ENCODE data around the gene TRIM37.

Gene TRIM37

DNA sequence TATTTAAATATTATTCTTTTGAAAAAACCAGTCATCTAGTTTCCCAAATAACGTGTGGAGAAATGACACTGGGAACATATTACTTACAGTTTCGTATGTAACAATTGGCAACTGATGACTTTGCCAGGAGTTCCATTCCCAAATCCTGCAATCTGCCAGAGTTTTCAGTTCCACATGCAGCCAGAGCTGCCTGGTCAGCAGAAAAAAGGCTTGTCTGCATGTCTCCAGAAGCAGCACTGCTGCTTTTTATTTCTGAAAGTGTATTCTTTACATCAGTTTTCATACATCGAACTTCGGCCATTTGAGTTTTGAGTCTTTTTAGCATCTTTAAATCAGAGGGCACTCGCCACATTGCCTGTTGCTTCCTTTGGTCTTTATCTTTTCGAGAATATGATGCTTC, 78.4 kb downstream of the TRIM37 start:
- no peak for DNase-seq (ENCODE audit: low read depth)

DNA sequence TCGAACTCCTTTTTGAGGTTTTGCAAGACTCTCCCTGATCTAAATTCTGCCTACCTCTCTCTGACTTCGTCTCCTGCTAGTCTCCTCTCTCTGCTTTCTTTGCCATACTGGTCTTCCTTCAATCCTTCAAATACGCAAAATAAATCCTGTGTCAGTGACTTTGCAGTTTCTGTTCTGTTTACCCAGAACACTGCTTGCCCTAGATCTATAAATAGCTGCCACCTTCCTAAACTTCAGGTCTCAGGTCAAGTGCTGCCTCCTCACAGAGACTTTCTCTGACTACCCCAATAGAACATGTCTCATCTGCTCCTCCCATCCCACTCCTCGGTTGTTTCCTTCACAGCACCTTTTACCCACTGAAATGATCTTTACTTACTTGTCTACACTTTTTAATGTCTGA, 78.9 kb downstream of the TRIM37 start:
- no peak for DNase-seq (ENCODE audit: low read depth)

DNA sequence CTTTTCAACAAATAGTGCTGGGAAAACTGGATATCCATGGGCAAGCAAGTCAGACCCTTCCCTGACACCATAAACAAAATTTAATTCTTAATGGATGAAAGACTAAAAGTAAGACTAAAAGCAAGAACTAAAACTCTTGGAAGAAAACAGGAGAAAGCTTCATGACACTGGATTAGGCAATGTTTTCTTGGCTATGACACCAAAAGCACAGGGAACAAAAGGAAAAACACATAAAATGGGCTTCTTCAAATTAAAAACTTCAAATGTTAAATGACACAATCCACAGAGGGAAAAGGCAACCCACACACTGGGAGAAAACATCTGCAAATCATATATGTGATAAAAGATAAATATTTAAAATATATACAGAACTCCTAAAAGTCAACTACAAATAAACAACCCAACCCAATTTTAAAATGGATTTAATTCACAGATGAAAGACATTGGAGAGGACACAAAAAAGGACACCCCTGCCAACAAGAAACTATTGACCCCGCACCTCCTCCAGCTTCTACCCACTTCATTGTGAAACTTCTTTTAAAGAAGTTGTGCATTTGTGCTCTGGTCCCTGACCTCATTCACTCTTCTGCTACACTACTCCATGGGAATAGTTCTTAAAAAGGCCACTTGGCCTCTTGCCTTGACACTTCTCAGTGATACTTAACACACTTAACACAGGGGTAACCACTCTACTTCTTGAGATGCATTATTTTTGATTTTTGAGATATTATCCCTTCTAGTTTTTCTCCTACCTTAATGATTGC, 80.3 kb downstream of the TRIM37 start:
- DNase-seq (ENCODE audit: low read depth): no peak

DNA sequence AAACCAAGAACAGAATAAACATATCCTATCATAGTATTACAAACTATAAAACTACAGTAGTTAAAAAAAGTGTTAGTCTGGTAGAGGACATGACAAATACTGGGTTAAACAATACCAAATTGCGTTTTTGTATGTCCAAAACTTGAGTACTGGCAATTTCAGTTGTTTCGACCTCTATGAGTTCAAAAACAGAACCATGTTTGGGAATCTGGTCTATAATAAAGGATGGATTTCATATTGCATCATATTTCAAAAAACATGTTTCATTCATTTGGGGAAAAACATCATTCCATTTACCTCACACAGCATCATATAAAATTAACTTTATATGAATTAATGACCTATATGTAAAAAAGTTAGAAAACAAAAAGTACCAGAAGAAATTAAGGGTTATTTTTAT, 81.8 kb downstream of the TRIM37 start:
- no peak for DNase-seq (ENCODE audit: low read depth)

DNA sequence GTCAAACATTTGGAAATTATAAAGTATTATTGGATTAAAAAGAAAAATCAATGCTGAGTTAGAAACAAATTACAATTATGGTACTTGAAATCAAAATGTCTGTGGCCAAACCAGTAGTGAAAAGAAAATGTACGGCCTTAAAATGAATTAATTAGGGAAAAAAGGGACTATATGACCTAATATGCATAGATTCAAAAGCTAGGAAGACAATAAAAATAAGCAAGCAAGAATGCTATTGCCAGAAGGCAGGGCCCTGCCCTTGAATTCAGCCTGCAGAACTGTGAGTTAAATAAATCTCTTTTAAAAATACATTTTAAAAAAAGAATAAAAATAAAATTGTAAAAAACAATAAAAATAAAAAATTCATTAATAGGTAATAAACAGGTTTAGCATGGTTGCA, 88.7 kb downstream of the TRIM37 start:
- DNase-seq (ENCODE audit: low read depth): no peak

DNA sequence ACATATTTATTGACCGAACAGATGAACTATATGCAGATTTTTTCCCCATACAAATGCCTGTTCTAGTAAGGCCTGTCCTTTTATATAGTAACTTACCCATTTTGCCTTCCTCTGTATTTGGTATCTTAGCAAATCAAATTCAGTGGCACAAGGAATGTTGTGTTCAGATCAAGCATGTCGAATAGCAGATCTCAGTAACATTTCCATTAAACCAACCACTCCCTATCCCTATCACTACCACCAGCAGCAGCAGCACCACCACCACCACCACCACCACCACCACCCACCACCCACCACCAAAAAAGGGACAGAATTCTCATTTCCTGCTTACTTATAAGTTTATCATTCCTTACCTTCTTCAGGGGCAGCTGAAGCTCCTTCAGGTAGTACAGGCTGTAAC, 94.7 kb downstream of the TRIM37 start:
- DNase-seq (ENCODE audit: low read depth): no peak

DNA sequence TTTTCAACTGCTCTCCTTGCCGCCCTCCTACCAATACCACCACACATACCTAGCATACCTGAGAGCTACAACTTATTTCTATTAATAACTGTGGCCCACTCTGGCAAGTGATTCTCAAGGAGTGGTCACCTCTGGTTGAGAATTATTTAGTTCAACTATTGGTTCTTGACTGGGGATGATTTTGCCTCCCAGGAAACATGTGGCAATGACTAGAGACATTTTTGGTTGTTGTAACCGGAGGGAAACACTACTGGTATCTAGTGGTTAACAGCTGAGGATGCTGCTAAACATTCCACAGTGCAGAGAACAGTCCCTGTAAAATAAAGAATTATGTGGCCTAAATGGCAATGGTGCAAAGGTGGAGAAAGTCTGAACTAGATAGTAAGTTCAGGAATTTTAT, 96.7 kb downstream of the TRIM37 start:
- no peak for DNase-seq (ENCODE audit: low read depth)

DNA sequence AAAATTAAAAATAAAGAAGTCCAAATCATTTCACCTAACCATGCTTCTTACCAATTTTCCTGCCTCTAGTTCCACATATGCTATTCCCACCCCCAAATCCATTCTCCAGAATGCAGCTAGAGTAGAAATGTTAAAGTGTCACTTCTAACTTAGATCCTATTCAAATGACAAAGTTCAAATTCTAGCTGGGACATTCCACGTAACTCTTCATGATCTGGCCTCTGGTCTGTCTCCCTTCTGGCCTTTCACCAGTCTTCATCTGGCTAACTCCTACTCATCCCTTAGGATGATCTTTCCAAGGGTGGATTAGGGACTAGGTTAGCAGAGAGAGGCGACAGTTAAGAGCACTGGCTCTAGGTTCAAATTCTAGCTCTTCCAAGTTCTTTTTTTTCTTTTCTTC, 97.9 kb downstream of the TRIM37 start:
- no peak for DNase-seq (ENCODE audit: low read depth)

DNA sequence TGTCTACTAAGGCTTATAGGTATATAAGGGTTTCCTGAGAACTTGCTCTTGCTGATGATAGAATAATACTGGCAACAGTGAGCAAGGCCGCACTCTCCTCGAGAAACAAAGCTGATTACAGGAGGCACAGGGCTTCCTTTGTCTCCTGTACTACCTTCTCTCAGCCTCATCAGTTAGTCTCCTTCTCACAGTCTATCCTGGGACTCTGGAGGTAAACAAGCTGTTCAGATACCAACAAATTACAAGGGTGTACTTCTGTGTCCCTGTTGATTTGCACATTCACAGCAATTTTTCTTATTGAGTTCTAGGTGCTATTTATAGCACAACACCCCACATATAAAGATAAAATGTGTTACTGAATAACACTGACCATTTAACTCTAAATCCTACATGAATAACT, 98.7 kb downstream of the TRIM37 start:
- DNase-seq (ENCODE audit: low read depth): no peak

DNA sequence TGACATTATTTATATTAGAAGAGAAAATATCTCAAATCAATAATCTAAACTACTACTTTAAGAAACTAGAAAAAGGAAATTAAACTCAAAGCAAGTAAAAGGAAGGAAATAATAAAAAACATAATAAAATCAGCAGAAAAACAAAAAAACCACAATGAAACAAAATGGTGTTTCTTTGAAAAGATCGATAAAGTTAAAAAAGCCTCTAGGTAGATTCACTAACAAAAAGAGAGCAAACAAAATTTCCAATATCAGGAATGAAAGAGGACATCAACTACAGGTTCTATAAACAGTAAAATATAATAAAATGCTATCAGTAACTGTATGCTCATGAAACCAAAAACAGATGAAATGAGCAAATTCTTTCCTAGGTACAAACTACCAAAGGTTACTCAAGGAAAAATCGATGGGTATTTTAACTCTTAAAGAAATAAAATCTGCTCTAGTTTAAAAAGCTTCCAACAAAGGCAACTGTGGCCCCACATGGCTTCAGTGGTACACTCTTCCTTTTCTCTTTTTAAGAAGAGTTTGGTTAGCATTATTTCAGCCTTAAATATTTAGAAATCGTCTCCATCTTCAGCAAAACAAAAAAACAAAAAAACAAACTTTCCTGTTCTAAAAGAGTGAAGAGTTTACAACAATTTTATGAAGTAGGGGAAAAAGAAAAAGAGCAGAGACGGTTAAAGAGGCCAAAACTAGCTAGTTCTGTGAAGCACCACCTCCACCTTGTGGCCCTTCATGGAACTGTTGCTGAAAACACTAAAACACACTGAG, 102.2 kb downstream of the TRIM37 start:
- DNase-seq (ENCODE audit: low read depth): peak; percentile 33

DNA sequence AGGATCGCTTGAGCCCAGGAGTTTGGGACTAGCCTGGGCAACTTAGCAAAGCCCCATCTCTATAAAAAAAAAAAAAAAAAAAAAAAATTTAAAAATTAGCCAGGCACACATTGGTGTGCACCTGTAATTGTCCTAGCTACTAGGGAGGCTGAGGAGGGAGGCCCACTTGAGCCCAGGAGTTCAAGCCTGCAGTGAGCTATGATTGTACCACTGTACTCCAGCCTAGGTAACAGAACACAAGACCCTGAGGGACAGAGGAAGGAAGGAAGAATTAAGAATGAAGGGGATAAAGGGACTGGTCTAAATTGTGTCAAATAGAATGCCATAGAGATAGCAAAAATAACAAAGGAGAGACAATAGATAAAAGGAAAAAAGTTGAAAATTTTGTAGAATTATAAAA, 102.8 kb downstream of the TRIM37 start:
- DNase-seq (ENCODE audit: low read depth): no peak

DNA sequence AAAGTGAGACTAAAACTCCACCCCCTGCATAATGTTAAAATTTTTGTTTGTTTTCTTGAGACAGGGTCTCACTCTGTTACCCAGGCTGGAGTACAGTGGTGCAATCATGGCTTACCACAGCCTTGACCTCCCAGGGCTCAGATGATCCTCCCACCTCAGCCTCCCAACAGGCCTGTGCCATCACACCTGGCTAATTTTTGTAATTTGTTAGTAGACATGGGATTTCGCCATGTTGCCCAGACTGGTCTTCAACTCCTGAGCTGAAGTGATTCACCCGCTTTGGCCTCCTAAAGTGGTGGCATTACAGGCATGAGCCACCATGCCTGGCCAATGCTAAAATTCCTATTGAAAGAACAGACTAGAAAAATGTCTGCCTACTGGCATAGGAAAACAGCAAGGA, 103.8 kb downstream of the TRIM37 start:
- no peak for DNase-seq (ENCODE audit: low read depth)

DNA sequence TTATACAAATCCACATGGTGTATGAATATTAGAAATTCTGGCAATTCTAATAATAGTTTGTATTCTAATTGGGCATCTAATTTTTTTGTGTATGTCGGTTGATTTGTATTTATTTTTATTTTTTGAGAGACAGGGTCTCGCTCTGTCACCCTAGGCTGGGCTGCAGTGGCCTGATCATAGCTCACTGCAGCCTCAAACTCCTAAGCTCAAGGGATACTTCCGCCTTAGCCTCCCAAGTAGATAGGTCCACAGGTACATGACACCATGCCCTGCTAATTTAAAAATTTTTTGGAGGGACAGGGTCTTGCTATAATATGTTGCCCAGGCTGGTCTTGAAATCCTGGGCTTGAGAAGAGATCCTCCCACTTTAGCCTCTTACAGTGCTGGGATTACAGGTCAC, 104.6 kb downstream of the TRIM37 start:
- no peak for DNase-seq (ENCODE audit: low read depth)

DNA sequence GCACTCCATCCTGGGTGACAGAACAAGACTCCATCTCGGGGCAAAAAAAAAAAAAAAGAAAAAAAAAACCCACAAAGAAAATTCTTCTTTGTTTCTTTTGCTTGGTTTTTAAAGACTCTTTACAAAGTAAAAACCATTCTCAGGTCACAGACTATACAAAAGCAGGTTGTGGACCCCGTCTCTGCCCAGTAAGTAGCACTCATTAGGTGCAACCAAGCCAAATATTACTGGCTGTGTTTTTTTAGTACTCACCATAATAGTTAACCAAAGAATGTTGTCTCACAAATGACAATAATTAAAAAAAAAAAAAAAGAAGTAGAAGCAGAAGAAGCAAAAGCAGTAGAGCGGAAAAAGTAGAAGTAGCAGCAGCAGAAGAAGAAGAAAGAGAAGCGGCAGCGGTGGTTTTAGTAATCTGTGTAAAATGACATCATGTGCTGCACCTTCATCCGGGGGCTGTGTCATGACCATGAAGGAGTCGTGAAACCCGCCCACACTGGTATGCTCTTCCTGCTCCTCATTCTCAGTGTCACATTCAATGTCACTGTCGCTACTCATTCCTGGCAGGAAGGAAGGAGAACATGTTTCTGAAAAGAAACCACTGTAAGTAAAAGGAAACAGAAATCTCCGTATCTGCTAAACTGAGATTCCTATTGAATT, 105.4 kb downstream of the TRIM37 start:
- no peak for DNase-seq (ENCODE audit: low read depth)

DNA sequence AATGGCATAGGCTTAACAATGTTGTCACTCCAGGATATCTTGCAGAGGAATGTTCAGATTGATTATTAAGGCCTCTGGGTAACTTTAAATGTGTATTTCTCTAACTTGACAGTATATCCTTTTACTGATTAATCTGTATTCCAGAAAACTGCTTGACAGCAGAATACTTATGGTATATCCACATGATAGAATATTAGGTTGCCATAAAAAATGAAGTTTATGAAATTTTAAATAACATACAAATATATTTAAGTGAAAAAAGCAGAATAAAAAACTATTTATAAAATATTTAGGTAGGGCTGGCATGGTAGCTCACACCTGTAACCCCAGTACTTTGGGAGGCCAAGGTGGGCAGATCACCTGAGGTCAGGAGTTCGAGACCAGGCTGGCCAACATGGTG, 106.7 kb downstream of the TRIM37 start:
- no peak for DNase-seq (ENCODE audit: low read depth)

DNA sequence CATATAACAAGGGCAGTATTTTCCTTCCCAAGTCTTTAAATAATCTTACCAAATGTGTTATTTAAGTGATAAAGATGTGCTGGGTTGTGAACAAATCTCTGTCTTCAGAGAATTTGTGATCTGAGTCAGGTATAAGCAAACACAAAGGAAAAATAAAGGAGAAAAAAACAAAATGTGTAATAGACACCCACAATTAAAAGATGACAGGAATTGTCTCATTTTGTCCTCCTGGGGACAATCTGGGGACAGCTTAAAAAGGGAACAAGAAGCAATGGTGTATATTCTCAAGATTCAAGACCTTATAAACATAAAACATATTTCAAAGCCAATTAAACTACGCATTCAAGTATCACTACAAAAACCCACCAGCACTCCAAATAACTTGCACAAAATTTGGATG, 107.2 kb downstream of the TRIM37 start:
- no peak for DNase-seq (ENCODE audit: low read depth)

DNA sequence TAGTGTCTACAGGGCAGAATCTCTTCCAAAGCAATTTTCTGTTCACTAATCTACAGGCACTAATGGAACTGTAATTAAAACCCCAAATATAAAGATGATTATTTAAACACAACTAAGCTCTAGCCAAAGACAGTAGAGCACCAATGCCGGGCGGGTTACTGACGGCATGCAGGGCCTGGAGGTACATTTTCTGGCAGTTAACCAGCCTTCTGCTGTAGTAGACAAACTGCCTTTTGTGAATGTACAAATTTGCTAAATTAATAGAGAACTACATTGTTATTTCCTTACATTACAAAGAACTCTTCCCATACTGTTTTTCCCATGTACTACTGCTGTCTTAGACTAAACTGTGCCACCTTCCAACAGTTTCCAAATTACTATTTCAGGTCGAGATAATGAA, 107.8 kb downstream of the TRIM37 start:
- DNase-seq (ENCODE audit: low read depth): no peak

DNA sequence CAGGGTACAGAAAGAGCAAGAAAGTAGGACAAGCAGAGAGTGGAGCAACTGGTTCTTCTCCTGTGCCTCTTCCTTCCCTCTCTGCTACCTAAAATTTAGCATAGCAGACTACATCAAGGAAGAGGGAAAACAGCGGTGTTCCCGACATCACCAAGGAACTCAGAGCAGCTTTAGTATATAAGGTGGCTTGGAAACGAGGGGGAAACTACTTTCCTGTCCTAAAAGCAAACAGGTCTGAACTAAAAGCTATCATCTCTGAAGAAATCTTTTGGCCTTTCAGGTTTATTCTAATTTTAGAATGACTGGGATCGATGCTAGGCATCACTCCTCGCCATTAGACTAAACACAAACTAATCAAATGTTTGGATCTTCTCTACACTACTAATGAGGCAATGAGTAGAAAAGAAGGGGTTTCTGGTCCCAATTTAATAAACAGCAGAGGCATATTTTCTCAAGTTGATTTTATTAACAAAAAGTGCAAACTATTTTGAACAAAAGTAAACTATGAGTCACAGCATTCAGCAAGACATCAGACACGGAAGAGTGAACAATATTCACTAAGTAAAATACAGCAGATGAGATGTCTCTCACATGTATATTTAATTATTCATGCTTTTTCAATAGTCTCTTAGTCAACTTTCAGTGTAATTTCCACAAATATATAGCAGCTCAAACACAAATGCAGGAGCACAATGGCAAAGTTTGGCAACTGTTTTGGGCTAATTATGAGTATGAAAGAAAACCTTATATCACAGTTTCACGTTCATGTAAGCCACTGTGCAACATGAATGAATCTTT, 108.7 kb downstream of the TRIM37 start:
- DNase-seq (ENCODE audit: low read depth): no peak

DNA sequence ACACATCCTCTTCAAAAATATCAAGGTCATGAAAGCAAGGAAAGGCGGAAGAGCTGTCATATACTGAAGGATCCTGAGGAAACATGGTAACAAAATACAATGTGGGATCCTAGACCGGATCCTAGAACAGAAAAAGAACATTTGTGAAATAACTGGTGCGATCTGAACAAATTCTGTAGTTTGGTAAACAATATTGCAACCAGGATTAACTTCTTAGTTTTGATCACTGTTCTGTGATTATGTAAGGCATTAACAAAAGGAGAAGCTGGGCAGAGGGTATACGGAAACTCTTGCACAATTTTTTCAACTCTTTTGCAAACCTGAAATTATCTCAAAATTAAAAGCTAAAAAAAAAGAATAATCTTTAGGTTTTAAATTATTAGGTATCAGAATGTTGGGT, 109.7 kb downstream of the TRIM37 start:
- DNase-seq (ENCODE audit: low read depth): no peak

DNA sequence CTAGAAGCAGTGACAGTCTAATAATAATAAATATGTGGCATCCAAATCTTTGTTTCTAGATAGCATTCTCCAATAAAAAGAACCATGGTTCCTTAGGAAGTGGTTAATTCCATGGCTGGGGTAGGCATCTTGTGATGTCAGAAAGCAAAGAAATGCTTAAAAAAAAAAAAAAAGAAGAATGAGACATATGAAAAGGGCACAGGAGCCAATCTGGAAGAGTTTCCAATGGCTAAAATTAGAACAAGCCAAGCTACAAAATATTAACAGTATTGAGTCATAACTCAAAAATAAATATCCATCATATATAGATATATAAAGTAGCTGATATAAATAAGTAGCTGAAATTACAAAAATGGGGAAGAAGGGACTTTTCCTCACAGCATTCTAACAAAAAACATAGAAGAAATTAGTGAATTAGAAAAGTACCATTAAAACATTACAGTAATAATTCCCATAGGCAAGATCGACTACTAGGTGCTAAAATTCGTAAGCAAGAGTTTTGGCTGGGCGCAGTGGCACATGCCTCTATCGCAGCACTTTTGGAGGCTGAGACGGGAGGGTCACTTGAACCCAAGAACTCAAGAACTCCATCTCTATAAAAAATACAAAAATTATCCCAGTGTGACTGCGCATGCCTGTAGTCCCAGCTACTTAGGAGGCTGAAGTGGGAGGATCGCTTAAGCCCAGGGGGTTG, 111.3 kb downstream of the TRIM37 start:
- no peak for DNase-seq (ENCODE audit: low read depth)

DNA sequence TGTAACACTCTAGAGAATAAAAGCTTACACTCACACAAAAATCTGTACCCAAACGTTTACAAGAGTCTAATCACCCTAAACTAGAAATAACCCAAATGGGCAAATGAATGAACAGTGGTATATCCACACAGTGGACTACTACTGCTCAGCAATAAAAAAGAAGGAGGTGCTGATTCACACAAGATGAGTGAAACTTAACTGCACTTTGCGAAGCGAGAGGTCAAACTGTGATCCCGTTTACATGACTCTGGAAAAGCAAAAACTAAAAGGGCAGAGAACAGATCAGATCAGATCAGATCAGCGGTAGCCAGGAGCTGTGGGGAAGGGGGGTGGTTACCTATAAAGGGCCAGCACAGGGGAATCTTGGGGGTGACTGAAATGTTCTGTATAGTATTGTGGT, 113.4 kb downstream of the TRIM37 start:
- no peak for DNase-seq (ENCODE audit: low read depth)
